ENCODE results near the gene ZNF429.

DNA sequence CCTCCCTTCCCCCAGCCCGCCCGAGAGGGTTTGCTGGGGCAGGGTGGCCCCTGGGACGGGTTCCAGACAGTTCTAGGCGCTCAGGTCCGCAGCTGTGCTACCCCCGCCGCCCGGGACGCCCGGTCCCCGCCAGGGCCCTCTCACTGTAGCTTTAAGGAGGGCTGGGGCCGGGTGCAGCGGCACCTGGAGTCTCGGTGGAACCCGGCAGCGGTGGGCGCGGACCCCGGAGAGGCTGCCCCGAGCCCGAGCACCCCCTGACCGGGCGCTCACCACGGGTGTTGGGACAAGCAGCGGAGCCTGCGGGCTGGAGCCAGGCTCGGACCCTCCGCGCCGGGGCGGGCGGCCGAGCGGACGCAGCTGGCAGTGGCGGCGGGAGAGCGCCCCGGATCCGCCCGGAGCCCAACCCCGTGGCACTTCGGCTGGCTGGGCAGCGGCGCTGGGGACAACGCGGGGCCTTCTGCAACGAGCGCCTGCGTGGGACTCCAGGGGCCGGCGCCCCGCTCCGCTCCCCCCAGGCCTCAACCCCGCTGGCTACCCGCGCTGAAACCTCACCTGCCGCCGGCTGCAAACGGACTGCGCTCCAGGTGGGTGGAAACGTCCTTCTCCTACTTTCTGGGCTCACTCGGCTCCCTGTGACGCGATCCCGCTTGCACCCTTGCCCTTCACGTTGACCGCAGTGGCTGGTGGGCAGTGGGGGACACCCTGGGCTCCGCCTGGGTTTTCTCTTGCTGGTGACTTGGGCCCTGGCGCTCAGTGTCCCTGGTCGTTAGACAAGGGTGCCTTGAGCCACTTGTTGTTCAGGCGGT, 81.1 kb downstream of the ZNF429 start:
- TF ChIP-seq, protein P1, sequence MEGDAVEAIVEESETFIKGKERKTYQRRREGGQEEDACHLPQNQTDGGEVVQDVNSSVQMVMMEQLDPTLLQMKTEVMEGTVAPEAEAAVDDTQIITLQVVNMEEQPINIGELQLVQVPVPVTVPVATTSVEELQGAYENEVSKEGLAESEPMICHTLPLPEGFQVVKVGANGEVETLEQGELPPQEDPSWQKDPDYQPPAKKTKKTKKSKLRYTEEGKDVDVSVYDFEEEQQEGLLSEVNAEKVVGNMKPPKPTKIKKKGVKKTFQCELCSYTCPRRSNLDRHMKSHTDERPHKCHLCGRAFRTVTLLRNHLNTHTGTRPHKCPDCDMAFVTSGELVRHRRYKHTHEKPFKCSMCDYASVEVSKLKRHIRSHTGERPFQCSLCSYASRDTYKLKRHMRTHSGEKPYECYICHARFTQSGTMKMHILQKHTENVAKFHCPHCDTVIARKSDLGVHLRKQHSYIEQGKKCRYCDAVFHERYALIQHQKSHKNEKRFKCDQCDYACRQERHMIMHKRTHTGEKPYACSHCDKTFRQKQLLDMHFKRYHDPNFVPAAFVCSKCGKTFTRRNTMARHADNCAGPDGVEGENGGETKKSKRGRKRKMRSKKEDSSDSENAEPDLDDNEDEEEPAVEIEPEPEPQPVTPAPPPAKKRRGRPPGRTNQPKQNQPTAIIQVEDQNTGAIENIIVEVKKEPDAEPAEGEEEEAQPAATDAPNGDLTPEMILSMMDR (IDR thresholded peaks at IDR 0.05; ENCODE audit: low read length), result no peak
- no peak for TF ChIP-seq EZH2 (optimal IDR thresholded peaks at IDR 0.05; ENCODE audit: low read depth, low read length)
- no peak for TF ChIP-seq EZH2phosphoT487 (IDR thresholded peaks at IDR 0.05; ENCODE audit: low read length)

Measured in MM.1S (cell line).